Muscle of back (tissue), 11 donors: Measurements from ENCODE around the gene UBIAD1. TPM values are rescaled to one million over a fixed set of nuclear protein-coding genes. Genes with fewer than 3 reads are reported as not detected.

Experiments
- DNase-seq, 3 donors: peaks; one replicate each; pipeline versions ENCODE4 v3.0.0 to v3.0.0-alpha.2; 2013
- polyA plus RNA-seq, 10 donors: library from polyadenylated mRNA; unstranded; fragments of 120-200 nt; gene quantifications; one replicate each; pipeline ENCODE4 v1.2.1, GENCODE V29; 2013; ENCODE audit not compliant: insufficient read length in 10 of 10

UBIAD1 gene
- polyA plus RNA-seq, 10 donors, result 12.8 to 16.0 (median 14.9) TPM

GRCh38 chr1:11308699-11309224, 35.8 kb downstream of the UBIAD1 start:
- no peak for DNase-seq

- DNase-seq, result no peak
Measured at GRCh38 chr1:11309385-11309784, 36.4 kb downstream of the UBIAD1 start.

GRCh38 chr1:11311816-11312755, 39.1 kb downstream of the UBIAD1 start:
- DNase-seq, result no peak

- peak; percentile 46 to 86 (median 70) for DNase-seq
Measured at GRCh38 chr1:11314959-11315358, 42.0 kb downstream of the UBIAD1 start.

- peak; percentile 35 to 58 (median 36) for DNase-seq
Measured at GRCh38 chr1:11316701-11317100, 43.7 kb downstream of the UBIAD1 start.

GRCh38 chr1:11318982-11319381, 46.0 kb downstream of the UBIAD1 start:
- DNase-seq, result no peak

GRCh38 chr1:11320153-11320936, 47.3 kb downstream of the UBIAD1 start:
- DNase-seq, result no peak

- DNase-seq, result no peak
Measured at GRCh38 chr1:11321656-11322491, 48.9 kb downstream of the UBIAD1 start.

- no peak for DNase-seq
Measured at GRCh38 chr1:11324567-11325165, 51.7 kb downstream of the UBIAD1 start.

GRCh38 chr1:11326070-11326469, 53.1 kb downstream of the UBIAD1 start:
- no peak for DNase-seq

GRCh38 chr1:11328444-11328843, 55.4 kb downstream of the UBIAD1 start:
- no peak for DNase-seq

- no peak for DNase-seq
Measured at GRCh38 chr1:11330411-11330810, 57.4 kb downstream of the UBIAD1 start.

- DNase-seq, result peak in 1 of 3 donors; percentile 59
Measured at GRCh38 chr1:11331036-11331944, 58.3 kb downstream of the UBIAD1 start.

- DNase-seq, result no peak
Measured at GRCh38 chr1:11331945-11332546, 59.0 kb downstream of the UBIAD1 start.

GRCh38 chr1:11333631-11334030, 60.6 kb downstream of the UBIAD1 start:
- DNase-seq, result no peak

GRCh38 chr1:11334261-11334804, 61.3 kb downstream of the UBIAD1 start:
- DNase-seq, result no peak

GRCh38 chr1:11334821-11335220, 61.8 kb downstream of the UBIAD1 start:
- no peak for DNase-seq

GRCh38 chr1:11335417-11336056, 62.5 kb downstream of the UBIAD1 start:
- DNase-seq, result no peak
